Measurements from ENCODE around the gene ASCC1. TPM values are rescaled to one million over a fixed set of nuclear protein-coding genes. Genes with fewer than 3 reads are reported as not detected.
"Not testable (repeated sequence)": the region's sequence is repeated elsewhere in the genome, so short reads cannot be mapped to it uniquely, and the experiment has no call there.

The ASCC1 gene
- total RNA-seq, 1 donor from 2014 or later = 35.6 TPM

DNA sequence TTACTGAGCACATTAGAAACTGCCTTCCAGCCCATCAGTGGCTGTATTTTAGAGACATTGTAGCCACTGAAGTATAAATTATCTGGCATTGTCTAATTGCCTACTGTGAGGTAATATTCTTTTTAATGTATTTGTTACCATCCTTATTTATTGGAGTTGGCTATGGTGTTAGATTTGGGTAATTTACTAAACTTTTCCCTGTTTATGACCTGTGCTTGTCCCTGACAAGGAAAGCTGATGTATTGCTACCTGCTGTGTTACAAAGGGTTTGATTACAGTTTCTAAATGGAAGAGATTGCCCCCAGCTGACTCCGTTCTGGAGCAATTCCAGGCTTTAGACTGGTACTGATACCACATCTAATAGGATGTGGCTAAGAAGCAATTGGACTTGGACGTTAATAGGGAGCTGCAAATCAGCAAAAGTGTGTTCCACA is 12.3 kb upstream of the ASCC1 start:
- Mint-ChIP-seq H3K4me3 (no peak overlapping the region), H3K9me3 (no peaks in the 10 kb centered on the region), H3K27ac (ENCODE audit: unreplicated experiment) (no peak overlapping the region), H3K4me1 (peaks cover 20% of the 10 kb centered on the region), H3K36me3 (ENCODE audit: low read depth) (peaks cover 9% of the 10 kb centered on the region), H3K27me3 (ENCODE audit: low read depth) (no peaks in the 10 kb centered on the region)
- TF ChIP-seq, protein P1, sequence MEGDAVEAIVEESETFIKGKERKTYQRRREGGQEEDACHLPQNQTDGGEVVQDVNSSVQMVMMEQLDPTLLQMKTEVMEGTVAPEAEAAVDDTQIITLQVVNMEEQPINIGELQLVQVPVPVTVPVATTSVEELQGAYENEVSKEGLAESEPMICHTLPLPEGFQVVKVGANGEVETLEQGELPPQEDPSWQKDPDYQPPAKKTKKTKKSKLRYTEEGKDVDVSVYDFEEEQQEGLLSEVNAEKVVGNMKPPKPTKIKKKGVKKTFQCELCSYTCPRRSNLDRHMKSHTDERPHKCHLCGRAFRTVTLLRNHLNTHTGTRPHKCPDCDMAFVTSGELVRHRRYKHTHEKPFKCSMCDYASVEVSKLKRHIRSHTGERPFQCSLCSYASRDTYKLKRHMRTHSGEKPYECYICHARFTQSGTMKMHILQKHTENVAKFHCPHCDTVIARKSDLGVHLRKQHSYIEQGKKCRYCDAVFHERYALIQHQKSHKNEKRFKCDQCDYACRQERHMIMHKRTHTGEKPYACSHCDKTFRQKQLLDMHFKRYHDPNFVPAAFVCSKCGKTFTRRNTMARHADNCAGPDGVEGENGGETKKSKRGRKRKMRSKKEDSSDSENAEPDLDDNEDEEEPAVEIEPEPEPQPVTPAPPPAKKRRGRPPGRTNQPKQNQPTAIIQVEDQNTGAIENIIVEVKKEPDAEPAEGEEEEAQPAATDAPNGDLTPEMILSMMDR (conservative IDR thresholded peaks at IDR 0.05) = no peak
- DNase-seq (ENCODE audit: low read depth, low spot score) = no peak

DNA sequence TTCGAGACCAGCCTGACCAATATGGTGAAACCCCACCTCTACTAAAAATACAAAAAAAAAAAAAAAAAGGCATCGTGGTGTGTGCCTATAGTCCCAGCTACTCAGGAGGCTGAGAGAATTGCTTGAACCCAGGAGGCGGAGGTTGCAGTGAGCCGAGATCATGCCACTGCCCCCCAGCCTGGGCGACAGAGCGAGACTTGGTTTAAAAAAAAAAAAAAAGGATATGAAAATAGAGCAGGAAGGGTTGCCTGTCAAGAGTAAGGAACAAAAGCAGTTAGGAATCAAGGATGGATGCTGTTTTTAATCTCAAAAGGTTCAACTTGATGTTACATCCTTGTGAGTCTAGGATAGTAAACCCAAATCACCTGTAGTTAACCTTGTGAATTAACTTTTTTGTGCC is 11.8 kb upstream of the ASCC1 start:
- no peak for DNase-seq (ENCODE audit: low read depth, low spot score)
- Mint-ChIP-seq H3K27me3 (ENCODE audit: low read depth) (no peaks in the 10 kb centered on the region), H3K4me1 (peaks cover 22% of the 10 kb centered on the region), H3K27ac (ENCODE audit: unreplicated experiment) (no peak overlapping the region), H3K36me3 (ENCODE audit: low read depth) (peaks cover 5% of the 10 kb centered on the region), H3K4me3 (no peak overlapping the region), H3K9me3 (no peaks in the 10 kb centered on the region)
- TF ChIP-seq, protein P1 (conservative IDR thresholded peaks at IDR 0.05) = no peak

DNA sequence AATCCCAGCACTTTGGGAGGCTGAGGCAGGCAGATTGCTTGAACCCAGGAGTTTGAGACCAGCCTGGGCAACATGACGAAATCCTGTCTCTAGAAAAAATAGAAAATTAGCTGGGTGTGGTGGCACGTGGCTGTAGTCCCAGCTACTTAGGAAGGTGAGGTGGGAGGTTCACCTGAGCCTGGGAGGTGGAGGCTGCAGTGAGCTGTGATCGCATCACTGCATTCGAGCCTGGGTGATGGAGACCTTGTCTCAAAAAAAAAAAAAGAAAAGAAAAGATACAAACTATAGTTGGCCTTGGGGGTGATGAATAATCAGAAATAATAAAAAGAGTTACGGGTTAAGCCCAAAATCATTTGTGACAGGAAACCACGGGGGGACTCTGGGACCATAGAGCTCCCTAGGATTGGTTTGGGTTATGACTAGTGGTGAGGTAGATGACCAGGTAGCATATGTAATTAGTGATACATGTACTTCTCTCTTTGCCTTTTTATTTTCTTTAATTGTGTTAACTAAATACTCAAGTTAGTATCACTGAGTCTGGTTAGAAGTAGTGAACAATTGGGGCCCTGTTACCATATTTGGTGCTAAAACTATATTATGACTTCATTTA is 10.4 kb upstream of the ASCC1 start:
- peaks cover 6% of the 10 kb centered on the region for H3K36me3 Mint-ChIP-seq (ENCODE audit: low read depth)
- no peak overlapping the region for H3K27ac Mint-ChIP-seq (ENCODE audit: unreplicated experiment)
- H3K4me3 Mint-ChIP-seq = no peak overlapping the region
- peaks cover 25% of the 10 kb centered on the region for H3K4me1 Mint-ChIP-seq
- no peak for DNase-seq (ENCODE audit: low read depth, low spot score)
- H3K9me3 Mint-ChIP-seq = no peaks in the 10 kb centered on the region
- TF ChIP-seq, protein P1 (conservative IDR thresholded peaks at IDR 0.05) = no peak
- no peaks in the 10 kb centered on the region for H3K27me3 Mint-ChIP-seq (ENCODE audit: low read depth)

DNA sequence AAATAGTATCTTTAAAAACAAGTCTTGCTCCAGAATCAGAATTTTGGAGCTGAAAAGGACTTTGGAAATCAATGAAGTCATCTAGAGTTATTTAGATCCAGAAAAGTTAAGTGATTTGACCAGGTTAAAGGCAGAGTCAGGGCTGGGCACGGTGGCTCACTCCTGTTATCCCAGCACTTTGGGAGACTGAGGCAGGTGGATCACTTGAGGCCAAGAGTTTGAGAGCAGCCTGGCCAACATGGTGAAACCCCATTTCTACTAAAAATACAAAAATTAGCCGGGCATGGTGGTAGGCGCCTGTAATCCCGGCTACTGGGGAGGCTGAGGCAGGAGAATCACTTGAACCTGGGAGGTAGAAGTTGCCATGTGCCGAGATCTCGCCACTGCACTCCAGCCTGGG is 8.1 kb upstream of the ASCC1 start:
- not testable (repeated sequence) for H3K4me3 Mint-ChIP-seq; H3K9me3 Mint-ChIP-seq; DNase-seq (ENCODE audit: low read depth, low spot score); H3K27ac Mint-ChIP-seq (ENCODE audit: unreplicated experiment); H3K27me3 Mint-ChIP-seq (ENCODE audit: low read depth); H3K36me3 Mint-ChIP-seq (ENCODE audit: low read depth)
- peaks cover 18% of the 10 kb centered on the region for H3K4me1 Mint-ChIP-seq

DNA sequence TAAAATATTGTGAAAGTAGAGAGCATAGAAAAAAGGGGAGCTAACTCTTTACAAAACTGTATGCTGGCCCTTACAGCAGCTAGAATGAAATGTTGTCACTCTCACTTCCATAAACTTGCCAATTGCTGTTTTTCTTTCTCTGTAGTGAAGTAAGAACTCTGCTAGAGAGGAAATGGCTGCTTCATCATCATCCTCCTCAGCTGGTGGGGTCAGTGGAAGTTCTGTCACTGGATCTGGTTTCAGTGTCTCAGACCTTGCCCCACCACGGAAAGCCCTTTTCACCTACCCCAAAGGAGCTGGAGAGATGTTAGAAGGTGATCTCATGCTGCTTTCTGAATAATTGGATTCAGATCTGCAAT is 7.6 kb upstream of the ASCC1 start:
- peaks cover 16% of the 10 kb centered on the region for H3K4me1 Mint-ChIP-seq
- H3K9me3 Mint-ChIP-seq = no peaks in the 10 kb centered on the region
- no peak for DNase-seq (ENCODE audit: low read depth, low spot score)
- H3K27ac Mint-ChIP-seq (ENCODE audit: unreplicated experiment) = no peak overlapping the region
- H3K27me3 Mint-ChIP-seq (ENCODE audit: low read depth) = no peaks in the 10 kb centered on the region
- peaks cover 2% of the 10 kb centered on the region for H3K36me3 Mint-ChIP-seq (ENCODE audit: low read depth)
- H3K4me3 Mint-ChIP-seq = no peak overlapping the region
- TF ChIP-seq, protein P1 (conservative IDR thresholded peaks at IDR 0.05) = no peak

DNA sequence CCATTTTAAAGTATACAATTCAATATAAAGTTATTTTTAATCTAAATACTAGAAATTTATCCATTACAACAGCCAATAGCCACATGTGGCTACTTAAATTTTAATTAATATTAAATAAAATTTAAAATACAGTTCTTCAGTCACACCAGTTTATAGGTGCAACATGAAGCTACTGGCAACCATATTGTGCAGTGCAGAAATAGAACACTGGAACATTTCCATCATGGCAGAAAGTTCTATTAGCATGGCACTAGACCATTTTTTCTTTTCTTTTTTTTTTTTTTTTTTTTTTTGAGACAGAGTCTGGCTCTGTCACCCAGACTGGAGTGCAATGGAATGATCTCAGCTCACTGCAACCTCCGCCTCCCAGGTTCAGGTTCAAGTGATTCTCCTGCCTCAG is 5.2 kb upstream of the ASCC1 start:
- no peaks in the 10 kb centered on the region for H3K9me3 Mint-ChIP-seq
- DNase-seq (ENCODE audit: low read depth, low spot score) = no peak
- H3K27me3 Mint-ChIP-seq (ENCODE audit: low read depth) = no peaks in the 10 kb centered on the region
- H3K4me3 Mint-ChIP-seq = no peak overlapping the region
- peaks cover 2% of the 10 kb centered on the region for H3K36me3 Mint-ChIP-seq (ENCODE audit: low read depth)
- H3K27ac Mint-ChIP-seq (ENCODE audit: unreplicated experiment) = no peak overlapping the region
- peaks cover 15% of the 10 kb centered on the region for H3K4me1 Mint-ChIP-seq
- TF ChIP-seq, protein P1 (conservative IDR thresholded peaks at IDR 0.05) = no peak

Measured in neural crest cell (in vitro differentiated cells).